CD4-positive, alpha-beta T cell (primary cell): ENCODE measurements around the gene GMEB2. TPM values are rescaled to one million over a fixed set of nuclear protein-coding genes. Genes with fewer than 3 reads are reported as not detected.
A peak's percentile ranks its signal among the peaks of the same experiment; 100 is the strongest.

Source experiments
- ATAC-seq: fragments of 200-7000 bp; cut with Tn5 transposase; one replicate; pipeline ENCODE4 v1.10.0; 2022; ENCODE audit warnings: mild to moderate bottlenecking; ENCODE audit not compliant: poor library complexity
- CTCF ChIA-PET: fragments of 350-600 bp; sonication (Branson Sonifier 250); formaldehyde crosslinking; loops from one replicate; lab custom pipeline; 2021; ENCODE audit warnings: antibody characterized with exemption, inconsistent platforms; lab: Charles Lee
- POLR2A ChIA-PET: fragments of 350-600 bp; sonication (Branson Sonifier 250); formaldehyde crosslinking; loops from one replicate; lab custom pipeline; 2021; ENCODE audit warnings: antibody characterized with exemption, inconsistent platforms; lab: Charles Lee
- DNase-seq, 14 experiments: peaks; one replicate each; pipeline ENCODE4 v3.0.0-alpha.2; 2013 to 2020; ENCODE audit warnings: mixed read lengths in 2 of 14
- H3K27ac ChIP-seq, 2 donors: one replicate each; pipeline versions ENCODE4 v1.5.1 to v1.7.0; 2013; ENCODE audit warnings: low read length in 2 of 2, low read depth in 1 of 2, mild to moderate bottlenecking in 1 of 2
- H3K27me3 ChIP-seq, 2 experiments: 1 replicate in 1 of 2; 2 replicates in 1 of 2; pipeline versions ENCODE4 v1.6.1 to v1.7.0; 2013; ENCODE audit warnings: low read length in 2 of 2, control low read depth in 1 of 2, mild to moderate bottlenecking in 1 of 2, moderate library complexity in 1 of 2; ENCODE audit not compliant: insufficient read depth in 2 of 2, control insufficient read depth in 1 of 2
- H3K36me3 ChIP-seq: one replicate; pipeline ENCODE4 v1.6.1; 2013; ENCODE audit warnings: low read length, control low read depth; ENCODE audit not compliant: insufficient read depth
- H3K4me1 ChIP-seq: one replicate; pipeline ENCODE4 v1.6.1; 2013; ENCODE audit warnings: low read length, control low read depth; ENCODE audit not compliant: insufficient read depth
- H3K4me3 ChIP-seq: one replicate; pipeline ENCODE4 v1.5.1; 2013; ENCODE audit warnings: mild to moderate bottlenecking, low read length, moderate library complexity
- H3K9me3 ChIP-seq, 2 experiments: 1 replicate in 1 of 2; 2 replicates in 1 of 2; pipeline versions ENCODE4 v1.6.1 to v1.7.0; 2013; ENCODE audit warnings: low read length in 2 of 2, mild to moderate bottlenecking in 2 of 2, control low read depth in 1 of 2, moderate library complexity in 1 of 2; ENCODE audit not compliant: control insufficient read depth in 1 of 2, insufficient read depth in 1 of 2
- H3K27ac Mint-ChIP-seq: one replicate; pipeline ENCODE4 v1.8.0; 2020; ENCODE audit warnings: mixed read lengths
- H3K27me3 Mint-ChIP-seq: one replicate; pipeline ENCODE4 v1.8.0; 2021; ENCODE audit warnings: mixed read lengths
- H3K36me3 Mint-ChIP-seq: one replicate; pipeline ENCODE4 v1.8.0; 2021; ENCODE audit warnings: low read depth, mixed read lengths
- H3K4me1 Mint-ChIP-seq: one replicate; pipeline ENCODE4 v1.8.0; 2021; ENCODE audit warnings: low read depth, mixed read lengths
- H3K4me3 Mint-ChIP-seq: one replicate; pipeline ENCODE4 v1.8.0; 2020; ENCODE audit warnings: mild to moderate bottlenecking, mixed read lengths
- H3K9me3 Mint-ChIP-seq: one replicate; pipeline ENCODE4 v1.8.0; 2020; ENCODE audit warnings: mixed read lengths
- intact Hi-C, 2 experiments: fragments of 100-400 bp; cut with DNase I in 1 of 2; cut with micrococcal nuclease in 1 of 2; formaldehyde crosslinking; loops; one replicate each; pipeline versions ENCODE4 v1.15.1 to v1.9.0; 2023 to 2025; cut with DNase I, micrococcal nuclease
- total RNA-seq, 174 experiments: library from RNA in 2 of 174; stranded (reverse) in 2 of 174; gene quantifications; one replicate each; pipeline ENCODE4 v1.2.3 and lab custom pipeline; 2021 to 2026
- TF ChIP-seq, protein P1 (sequence below): fragments of 200-600 bp; IDR thresholded peaks from one replicate; pipeline ENCODE4 v1.8.0; 2022; ENCODE audit warnings: antibody characterized with exemption, mild to moderate bottlenecking

GMEB2 gene
- total RNA-seq, 2 experiments from 2014 or later, result 32.9 to 34.0 TPM

DNA sequence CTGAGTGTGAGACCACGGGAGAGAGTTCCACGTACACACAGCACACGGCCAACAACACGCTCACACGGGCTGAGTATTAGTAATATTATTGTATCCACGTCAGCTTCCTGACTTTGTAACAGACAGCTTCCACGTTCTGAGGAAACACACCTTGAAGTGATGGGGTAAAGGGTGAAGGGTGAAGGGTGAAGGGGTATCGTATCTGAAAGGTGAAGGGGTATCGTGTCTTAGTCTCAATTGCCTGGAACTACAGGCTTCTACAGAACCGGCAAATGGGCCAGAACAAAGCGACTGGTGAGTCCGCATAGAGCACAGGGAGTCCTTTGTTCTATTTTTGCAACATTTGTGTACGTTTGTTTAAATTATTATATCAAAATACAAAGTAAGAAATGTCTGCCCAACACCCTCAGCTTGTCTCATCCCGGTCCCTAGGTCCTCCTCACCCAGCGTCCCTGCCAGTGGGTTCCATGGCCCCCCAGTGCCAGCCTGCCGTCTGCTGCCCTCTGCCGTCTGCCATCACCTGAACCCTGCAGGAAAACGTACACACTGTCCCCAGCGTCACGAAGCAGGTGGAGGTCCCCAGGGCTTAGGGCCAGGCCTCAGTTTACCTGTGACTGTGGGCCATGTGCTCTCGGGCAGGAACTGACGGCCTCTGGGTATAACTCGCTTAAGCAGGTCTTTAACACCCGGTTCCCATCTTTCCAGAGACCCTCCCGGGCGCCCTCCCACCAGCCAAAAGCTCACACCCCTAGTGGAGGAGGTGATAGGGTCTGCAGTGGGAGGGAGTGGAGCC, 48.5 kb downstream of the GMEB2 start:
- H3K9me3 ChIP-seq, result no peaks in the 10 kb centered on the region
- Mint-ChIP-seq H3K27me3 (no peaks in the 10 kb centered on the region), H3K36me3 (no peaks in the 10 kb centered on the region), H3K4me1 (peaks cover 15% of the 10 kb centered on the region), H3K9me3 (no peaks in the 10 kb centered on the region), H3K4me3 (no peak overlapping the region), H3K27ac (no peak overlapping the region)
- ChIA-PET POLR2A (interaction anchor here (0.8 to 1.5 kb wide), 2 partner anchors 10 to 41 kb away, joined by 4 read pairs; partner anchors contain the start of gene PTK6), CTCF (no interaction called here)
- H3K27me3 ChIP-seq, result no peaks in the 10 kb centered on the region
- H3K27ac ChIP-seq, result no peak overlapping the region
- TF ChIP-seq, protein P1, sequence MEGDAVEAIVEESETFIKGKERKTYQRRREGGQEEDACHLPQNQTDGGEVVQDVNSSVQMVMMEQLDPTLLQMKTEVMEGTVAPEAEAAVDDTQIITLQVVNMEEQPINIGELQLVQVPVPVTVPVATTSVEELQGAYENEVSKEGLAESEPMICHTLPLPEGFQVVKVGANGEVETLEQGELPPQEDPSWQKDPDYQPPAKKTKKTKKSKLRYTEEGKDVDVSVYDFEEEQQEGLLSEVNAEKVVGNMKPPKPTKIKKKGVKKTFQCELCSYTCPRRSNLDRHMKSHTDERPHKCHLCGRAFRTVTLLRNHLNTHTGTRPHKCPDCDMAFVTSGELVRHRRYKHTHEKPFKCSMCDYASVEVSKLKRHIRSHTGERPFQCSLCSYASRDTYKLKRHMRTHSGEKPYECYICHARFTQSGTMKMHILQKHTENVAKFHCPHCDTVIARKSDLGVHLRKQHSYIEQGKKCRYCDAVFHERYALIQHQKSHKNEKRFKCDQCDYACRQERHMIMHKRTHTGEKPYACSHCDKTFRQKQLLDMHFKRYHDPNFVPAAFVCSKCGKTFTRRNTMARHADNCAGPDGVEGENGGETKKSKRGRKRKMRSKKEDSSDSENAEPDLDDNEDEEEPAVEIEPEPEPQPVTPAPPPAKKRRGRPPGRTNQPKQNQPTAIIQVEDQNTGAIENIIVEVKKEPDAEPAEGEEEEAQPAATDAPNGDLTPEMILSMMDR, result no peak
- ATAC-seq (no peak), DNase-seq (peak in 1 of 14 experiments; percentile 22)
- no peaks in the 10 kb centered on the region for H3K36me3 ChIP-seq
- peaks cover 21% of the 10 kb centered on the region for H3K4me1 ChIP-seq
- intact Hi-C loops, result loop anchor here in 1 of 2 experiments (2.0 kb wide), 1 partner anchor 40 kb away; no protein-coding TSS in a partner anchor
- no peak overlapping the region for H3K4me3 ChIP-seq

DNA sequence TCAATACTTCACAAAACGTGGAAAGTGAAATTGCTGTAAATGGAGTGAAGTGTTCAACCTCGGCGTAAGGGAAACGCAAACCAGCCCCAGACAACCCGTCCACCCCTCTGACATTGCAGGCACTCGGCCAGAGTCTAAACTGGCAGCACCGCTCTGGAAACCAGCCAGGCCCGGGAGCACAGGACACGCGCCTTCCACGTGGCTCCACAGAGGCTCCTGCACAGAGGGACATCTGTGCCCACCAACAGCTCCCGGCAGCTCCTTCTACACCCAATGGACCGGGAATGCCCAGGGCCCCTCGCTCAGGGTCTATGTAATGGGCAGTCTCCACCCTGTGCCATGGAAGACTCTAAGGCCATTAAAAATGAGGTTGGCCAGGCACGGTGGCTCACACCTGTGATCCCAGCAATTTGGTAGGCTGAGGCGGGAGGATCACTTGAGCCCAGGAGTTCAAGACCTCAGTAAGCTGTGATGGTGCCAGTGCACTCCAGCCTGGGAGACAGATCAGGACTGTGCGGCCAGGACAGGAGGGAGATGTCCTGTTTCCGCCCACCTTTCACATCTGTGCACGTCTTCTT, 49.5 kb downstream of the GMEB2 start:
- Histone ChIP-seq H3K4me3 (no peak overlapping the region), H3K9me3 (peaks cover 0 to 4% of the 10 kb centered on the region in 2 experiments), H3K4me1 (peaks cover 31% of the 10 kb centered on the region), H3K27ac (no peak overlapping the region), H3K27me3 (no peaks in the 10 kb centered on the region), H3K36me3 (peaks cover 3% of the 10 kb centered on the region)
- intact Hi-C loops, result no loop called here
- no peak for ATAC-seq
- H3K4me1 Mint-ChIP-seq, result peaks cover 15% of the 10 kb centered on the region
- TF ChIP-seq, protein P1, result no peak
- ChIA-PET POLR2A (interaction anchor here (0.8 to 1.5 kb wide), 2 partner anchors 9 to 40 kb away, joined by 4 read pairs; partner anchors contain the start of gene PTK6), CTCF (no interaction called here)
- H3K27me3 Mint-ChIP-seq, result no peaks in the 10 kb centered on the region
- no peaks in the 10 kb centered on the region for H3K36me3 Mint-ChIP-seq
- H3K4me3 Mint-ChIP-seq, result no peak overlapping the region
- no peak for DNase-seq
- no peaks in the 10 kb centered on the region for H3K9me3 Mint-ChIP-seq
- H3K27ac Mint-ChIP-seq, result no peak overlapping the region

DNA sequence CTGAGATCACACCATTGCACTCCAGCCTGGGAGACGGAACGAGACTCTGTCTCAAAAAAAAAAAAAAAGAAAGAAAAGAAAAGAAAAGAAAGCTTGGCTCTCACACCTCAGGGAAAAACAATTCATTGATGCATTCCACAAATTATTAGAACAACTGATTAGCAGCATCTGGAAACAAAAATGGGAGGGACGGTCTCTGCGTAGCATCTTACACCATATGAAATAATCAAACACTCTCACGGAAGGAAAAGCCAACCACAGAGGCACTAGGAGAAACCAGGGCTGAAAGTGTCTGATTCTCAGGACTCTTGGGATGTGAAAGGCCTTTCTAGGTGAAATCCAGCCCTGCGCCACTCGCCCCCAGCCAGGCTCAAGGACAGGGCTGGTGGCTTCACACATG, 50.6 kb downstream of the GMEB2 start:
- Histone ChIP-seq H3K4me1 (peaks cover 36% of the 10 kb centered on the region), H3K27me3 (no peaks in the 10 kb centered on the region), H3K27ac (no peak overlapping the region), H3K36me3 (peaks cover 4% of the 10 kb centered on the region), H3K4me3 (no peak overlapping the region), H3K9me3 (peaks cover 0 to 4% of the 10 kb centered on the region in 2 experiments)
- TF ChIP-seq, protein P1, result no peak
- Mint-ChIP-seq H3K4me3 (peak overlapping the region; percentile 74), H3K36me3 (no peaks in the 10 kb centered on the region), H3K9me3 (no peaks in the 10 kb centered on the region), H3K27me3 (no peaks in the 10 kb centered on the region), H3K4me1 (peaks cover 15% of the 10 kb centered on the region), H3K27ac (no peak overlapping the region)
- CTCF ChIA-PET, result no interaction called here
- intact Hi-C loops, result no loop called here
- DNase-seq (no peak), ATAC-seq (no peak)
- POLR2A ChIA-PET, result no interaction called here
